HG02623 (cell line): ENCODE data around the gene GPR37.

Source experiments
- ATAC-seq: cut with Tn5 transposase; IDR thresholded peaks from one replicate; pipeline ENCODE4 v1.9.1; 2021; ENCODE audit warnings: moderate library complexity; ENCODE audit not compliant: unreplicated experiment

GPR37 gene

GRCh38 chr7:124765401-124766352, at the start of gene GPR37:
Gene GPR37 (minus strand): TSS chr7:124765792. CDS start chr7:124764976, 816 bp downstream.
- peak; percentile 58 for ATAC-seq

DNA sequence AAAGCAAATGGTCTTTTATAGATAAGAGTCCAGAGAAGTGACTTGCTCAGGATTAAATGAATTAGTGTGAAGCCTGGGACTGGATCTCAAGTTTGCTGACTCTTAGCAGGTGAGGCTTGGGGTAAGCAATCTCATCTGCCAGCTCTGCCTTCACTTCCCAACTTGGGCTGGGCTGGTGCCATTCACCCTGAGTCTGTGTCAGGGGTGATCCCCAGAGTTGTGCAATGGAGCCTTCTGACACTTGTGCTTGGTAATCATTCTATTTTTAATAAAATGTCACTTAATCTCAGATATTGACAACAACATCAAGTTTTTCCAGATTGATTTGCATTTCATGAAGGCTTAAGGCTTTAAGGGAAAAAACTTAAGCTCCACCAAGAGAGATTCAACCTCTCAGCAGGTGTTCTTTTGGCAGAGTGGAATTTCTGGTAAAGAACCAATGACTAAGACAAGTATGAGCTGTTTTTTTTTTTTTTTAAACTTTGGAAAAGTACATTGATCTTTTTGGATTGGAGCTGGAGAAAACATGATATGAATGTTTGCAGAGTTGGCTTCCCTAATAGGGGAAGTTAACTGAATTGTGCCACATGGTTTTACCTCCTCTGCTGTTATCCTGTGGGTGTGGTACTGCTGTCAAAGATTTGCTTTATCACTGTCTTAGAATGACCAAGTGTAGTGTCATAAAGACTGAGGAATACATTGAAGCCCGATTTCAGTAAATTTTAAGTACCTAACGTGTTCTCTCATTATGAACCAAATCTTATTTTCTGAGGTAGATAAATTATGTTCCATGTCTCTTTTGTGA, 48.6 kb upstream of the GPR37 start:
- ATAC-seq = no peak

GRCh38 chr7:124812764-124813163, 47.2 kb upstream of the GPR37 start:
- ATAC-seq = no peak

DNA sequence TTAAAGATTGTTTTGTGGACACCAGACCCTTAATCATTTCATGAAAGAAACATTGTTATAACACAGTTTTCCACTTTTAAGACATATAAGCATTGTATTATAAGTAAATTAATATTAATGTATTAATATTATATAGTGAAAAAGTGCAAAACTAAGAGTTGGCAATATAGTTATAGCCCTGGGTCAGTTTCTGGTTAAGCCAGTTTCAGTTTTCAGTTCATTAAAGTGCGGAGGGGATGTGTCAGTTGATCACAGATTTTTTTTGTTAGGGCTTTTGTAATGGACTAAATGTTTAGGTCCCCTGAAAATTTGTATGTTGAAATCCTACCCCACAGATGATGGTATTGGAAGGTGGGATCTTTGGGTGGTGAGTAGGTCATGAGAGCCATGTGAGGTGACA, 45.7 kb upstream of the GPR37 start:
- ATAC-seq = no peak

DNA sequence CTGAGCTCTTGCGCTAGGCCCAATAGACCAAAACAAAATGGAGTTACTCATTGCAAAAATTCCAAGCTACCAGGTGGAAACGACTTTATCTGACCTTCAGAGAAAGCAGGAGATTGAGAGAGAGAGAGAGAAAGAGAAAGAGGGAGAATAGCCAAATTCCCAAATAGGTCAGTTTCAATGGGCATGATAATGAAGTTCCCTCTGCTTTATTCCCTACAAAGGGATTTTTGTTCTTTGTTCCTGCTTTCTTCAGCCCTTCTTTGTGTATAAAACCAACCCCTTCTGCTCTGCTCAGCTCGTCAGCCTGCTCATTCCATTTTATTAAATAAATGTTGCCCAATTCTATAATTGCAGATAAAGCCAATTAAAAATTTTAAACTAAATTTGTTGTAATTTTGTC, 45.0 kb upstream of the GPR37 start:
- no peak for ATAC-seq

DNA sequence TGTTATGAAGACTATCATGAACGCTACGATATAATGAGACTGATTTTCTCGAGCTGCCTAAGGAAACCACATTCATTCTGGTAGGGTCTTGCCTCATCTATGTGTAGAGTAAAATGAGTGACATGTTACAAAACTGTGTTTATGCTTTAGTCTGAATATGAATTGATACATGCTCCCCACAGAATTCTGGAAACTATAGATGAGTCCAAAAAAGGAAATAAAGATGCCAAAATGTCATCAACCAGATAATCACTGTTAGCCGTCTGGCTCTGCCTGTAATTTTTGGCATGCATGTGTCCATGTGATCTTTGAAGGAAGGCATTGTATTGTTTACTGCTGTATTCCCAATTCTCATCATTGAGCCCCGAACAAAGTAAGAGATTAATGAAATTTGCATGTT, 42.6 kb upstream of the GPR37 start:
- no peak for ATAC-seq

DNA sequence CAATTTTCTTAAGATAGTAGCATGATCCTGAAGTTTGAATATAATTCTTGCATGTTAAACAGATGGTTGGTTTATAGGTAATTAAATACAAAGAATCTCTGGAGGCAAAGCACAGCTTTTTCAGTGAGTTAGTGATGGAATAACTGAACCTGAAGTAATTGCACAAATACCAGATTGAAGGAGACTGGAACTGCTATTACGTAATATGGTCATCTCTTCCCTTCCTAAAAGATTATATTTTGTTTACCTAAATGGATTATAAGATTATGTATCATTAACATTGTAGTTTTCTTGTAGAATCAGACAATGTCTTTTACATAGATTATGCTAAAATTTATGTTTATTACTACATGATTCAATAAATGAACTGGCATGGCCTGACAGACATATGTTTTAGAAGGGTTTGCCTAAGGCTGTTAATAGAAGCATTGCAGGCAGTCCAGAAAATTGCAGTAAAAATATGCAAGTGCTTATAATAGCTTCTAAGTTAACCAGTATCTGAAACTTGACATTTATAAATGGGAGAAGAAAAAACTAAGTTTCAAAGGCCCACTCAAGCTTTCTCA, 35.8 kb upstream of the GPR37 start:
- ATAC-seq = no peak

GRCh38 chr7:124800386-124800785, 34.8 kb upstream of the GPR37 start:
- ATAC-seq = no peak

DNA sequence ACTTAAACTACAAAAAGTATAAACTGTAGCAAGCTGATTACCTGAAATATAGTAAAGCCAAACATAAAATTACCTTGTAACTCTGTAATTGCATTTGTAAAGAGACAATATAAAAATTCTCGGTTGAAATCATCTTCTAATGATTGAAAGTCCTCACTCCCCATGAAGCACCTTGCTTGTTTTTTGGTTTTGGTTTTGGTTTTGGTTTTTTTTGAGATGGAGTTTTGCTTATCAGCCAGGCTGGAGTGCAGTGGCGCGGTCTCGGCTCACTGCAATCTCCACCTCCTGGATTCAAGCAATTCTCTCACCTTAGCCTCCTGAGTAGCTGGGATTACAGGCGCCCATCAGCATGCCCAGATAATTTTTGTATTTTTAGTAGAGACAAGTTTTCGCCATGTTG, 33.9 kb upstream of the GPR37 start:
- ATAC-seq = no peak

DNA sequence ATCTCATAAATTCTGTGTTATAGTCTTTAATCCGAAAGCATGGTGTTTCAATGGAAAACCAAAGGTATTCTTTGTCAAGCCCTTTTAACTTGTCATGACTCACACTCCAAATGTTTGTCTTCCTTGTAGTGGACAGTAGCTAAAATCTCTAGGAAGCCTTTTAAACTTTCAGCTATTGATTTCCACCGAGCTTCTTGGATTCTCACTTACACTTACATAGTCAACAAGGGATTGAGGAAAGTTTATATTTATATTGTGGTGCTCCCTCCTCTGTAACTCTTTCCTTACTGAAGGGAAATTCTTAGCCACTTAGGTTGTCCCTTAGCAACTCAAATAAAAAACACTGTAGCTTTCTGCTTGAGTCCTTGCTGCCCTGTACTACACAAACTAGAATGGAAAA, 31.2 kb upstream of the GPR37 start:
- ATAC-seq = no peak

- ATAC-seq = no peak
Measured at GRCh38 chr7:124792696-124793095, 27.1 kb upstream of the GPR37 start.

DNA sequence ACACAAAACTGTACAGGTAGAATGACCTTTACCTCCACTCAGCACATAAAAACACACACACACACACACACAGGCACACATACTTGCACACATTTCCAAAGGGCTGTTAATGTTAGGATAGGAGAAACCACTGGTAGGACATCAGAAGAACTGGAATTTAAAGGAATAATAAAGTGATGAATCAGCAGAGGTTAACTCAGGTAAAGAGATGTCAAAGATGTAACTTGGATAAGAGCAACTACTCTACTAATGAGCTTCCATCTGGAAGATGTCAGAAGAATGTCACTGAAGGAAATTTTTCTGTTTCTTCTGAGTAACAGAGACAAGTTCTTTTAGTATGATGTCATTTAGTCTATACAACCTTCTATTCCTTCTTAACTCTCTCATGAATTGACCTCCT, 26.4 kb upstream of the GPR37 start:
- no peak for ATAC-seq

DNA sequence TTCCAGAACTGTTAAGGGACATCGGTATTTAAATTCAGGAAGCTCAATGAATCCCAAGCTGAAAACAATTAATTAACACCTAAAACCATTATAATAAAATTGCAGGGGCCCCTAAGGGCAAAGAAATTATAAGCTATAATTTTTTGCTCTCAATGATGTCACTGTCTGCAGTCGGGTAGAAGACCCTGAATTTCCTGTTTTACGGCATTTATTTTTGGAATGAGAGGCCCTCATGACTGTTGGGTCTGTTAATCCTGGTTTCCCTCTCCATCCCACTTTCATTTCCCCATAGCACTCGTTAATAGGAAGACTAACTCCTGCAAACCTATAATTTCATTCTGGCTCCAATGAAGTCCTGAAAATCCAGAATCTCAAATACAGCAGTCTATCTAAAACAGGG, 25.8 kb upstream of the GPR37 start:
- ATAC-seq = no peak

GRCh38 chr7:124790645-124791044, 25.1 kb upstream of the GPR37 start:
- no peak for ATAC-seq

DNA sequence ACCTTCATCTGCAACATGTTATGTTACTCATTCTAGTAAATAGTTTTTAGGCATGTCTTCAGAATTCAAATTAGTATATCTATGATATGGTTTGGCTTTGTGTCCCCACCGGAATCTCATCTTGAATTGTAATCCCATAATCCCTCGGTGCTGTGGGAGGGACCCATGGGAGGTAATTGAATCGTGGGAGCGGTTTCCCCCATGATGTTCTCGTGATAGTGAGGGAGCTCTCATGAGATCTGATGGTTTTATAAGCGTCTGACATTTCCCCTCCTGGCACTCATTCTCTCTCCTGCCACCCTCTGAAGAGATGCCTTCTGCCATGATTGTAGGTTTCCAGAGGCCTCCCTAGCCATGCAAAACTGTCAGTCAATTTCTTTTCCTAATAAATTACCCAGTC, 20.4 kb upstream of the GPR37 start:
- ATAC-seq = no peak

- ATAC-seq = peak; percentile 92
Measured at GRCh38 chr7:124784879-124785818, 19.6 kb upstream of the GPR37 start.

- no peak for ATAC-seq
Measured at GRCh38 chr7:124783271-124783670, 17.7 kb upstream of the GPR37 start.

- ATAC-seq = no peak
Measured at GRCh38 chr7:124781907-124782734, 16.5 kb upstream of the GPR37 start.

DNA sequence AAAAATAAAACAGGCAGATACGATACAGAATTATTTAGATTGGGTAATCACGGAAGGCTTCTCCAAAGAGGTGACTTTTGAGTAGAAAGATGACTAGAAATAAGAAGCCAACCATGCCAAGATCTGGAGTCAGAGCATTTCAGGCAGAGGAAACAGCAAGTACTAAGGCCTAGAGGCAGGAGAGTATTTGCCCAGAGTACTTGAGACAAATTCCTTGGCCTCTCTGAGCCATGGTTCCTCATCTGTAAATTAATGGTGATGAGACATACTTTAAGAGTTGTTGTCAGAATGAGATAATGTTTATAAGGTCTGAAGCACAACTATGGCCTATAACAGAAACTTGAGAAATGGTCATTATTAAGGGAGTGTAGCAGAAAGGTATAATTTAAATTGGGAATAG, 15.8 kb upstream of the GPR37 start:
- ATAC-seq = no peak

- no peak for ATAC-seq
Measured at GRCh38 chr7:124780608-124781007, 15.0 kb upstream of the GPR37 start.
